ENCODE results near the gene GNS. TPM values are rescaled to one million over a fixed set of nuclear protein-coding genes. Genes with fewer than 3 reads are reported as not detected.

GNS gene
- total RNA-seq (2022) (54.7 and 60.8 TPM in 2 replicates), Bru-seq, nascent RNA (percentile 70 among the genes with signal in this experiment), BruChase-seq, experiment 1, labeled RNA remaining after a 6-hour chase (percentile 89 among the genes with signal in this experiment), BruChase-seq, experiment 2, labeled RNA remaining after a 2-hour chase (percentile 78 among the genes with signal in this experiment)
- long read RNA-seq, full-length matches to known transcripts: 118 of 142 reads
- long read RNA-seq, partial matches to known transcripts: 6 of 142 reads
- long read RNA-seq, other reads (novel, unspliced or antisense): 18 of 142 reads

- peak within 1 kb of the TSS; percentile 91 for H3K4me3 Mint-ChIP-seq (ENCODE audit: unreplicated experiment)
- H3K36me3 Mint-ChIP-seq (ENCODE audit: insufficient read depth, unreplicated experiment): peaks cover 5% of the 10 kb centered on the region
- intact Hi-C loops (cut with micrococcal nuclease): no loop called here
- peak; percentile 92 for DNase-seq (ENCODE audit: unreplicated experiment)
- ChIA-PET CTCF (interaction anchor here (0.6 to 1.2 kb wide), 4 partner anchors 12 to 142 kb away, joined by 3 to 4 read pairs (median 3); no protein-coding TSS in a partner anchor), POLR2A (interaction anchor here (0.6 to 2.9 kb wide), 14 partner anchors 11 to 499 kb away, joined by 3 to 13 read pairs (median 4); partner anchors contain the start of gene LEMD3)
- no peaks in the 10 kb centered on the region for H3K27me3 Mint-ChIP-seq (ENCODE audit: insufficient read depth, unreplicated experiment)
- H3K9me3 Mint-ChIP-seq (ENCODE audit: unreplicated experiment): no peaks in the 10 kb centered on the region
- peaks cover 10% of the 10 kb centered on the region for H3K4me1 Mint-ChIP-seq (ENCODE audit: insufficient read depth, unreplicated experiment)
- TF ChIP-seq CTCF (IDR thresholded peaks at IDR 0.05; ENCODE audit: unreplicated experiment): no peak
- BruUV-seq (replicated peaks): no TSS peak
- peak within 1 kb of the TSS; percentile 91 for H3K27ac Mint-ChIP-seq (ENCODE audit: low read depth, unreplicated experiment)
Observed at GRCh38 chr12:64759035-64759894, at the start of gene GNS. Gene GNS, minus strand, starts transcription at chr12:64759406. Its CDS starts 130 bp downstream, at chr12:64759276.

GRCh38 chr12:64808110-64808509, 48.9 kb upstream of the GNS start:
- H3K4me1 Mint-ChIP-seq (ENCODE audit: insufficient read depth, unreplicated experiment): peaks cover 31% of the 10 kb centered on the region
- CTCF ChIA-PET: interaction anchor here (2.9 to 3.4 kb wide), 2 partner anchors 12 to 82 kb away, joined by 10 to 18 read pairs; no protein-coding TSS in a partner anchor
- H3K27me3 Mint-ChIP-seq (ENCODE audit: insufficient read depth, unreplicated experiment): no peaks in the 10 kb centered on the region
- DNase-seq (ENCODE audit: unreplicated experiment): no peak
- POLR2A ChIA-PET: interaction anchor here (0.7 kb wide), 1 partner anchor 10 kb away, joined by 5 read pairs; no protein-coding TSS in a partner anchor
- H3K9me3 Mint-ChIP-seq (ENCODE audit: unreplicated experiment): no peaks in the 10 kb centered on the region
- H3K36me3 Mint-ChIP-seq (ENCODE audit: insufficient read depth, unreplicated experiment): no peaks in the 10 kb centered on the region
- intact Hi-C loops (cut with micrococcal nuclease): loop anchor here (10.0 kb wide), 1 partner anchor 427 kb away; no protein-coding TSS in a partner anchor
- BruUV-seq (replicated peaks): no TSS peak
- TF ChIP-seq CTCF (IDR thresholded peaks at IDR 0.05; ENCODE audit: unreplicated experiment): no peak
- H3K4me3 Mint-ChIP-seq (ENCODE audit: unreplicated experiment): no peak overlapping the region
- H3K27ac Mint-ChIP-seq (ENCODE audit: low read depth, unreplicated experiment): no peak overlapping the region

GRCh38 chr12:64806593-64807460, 47.6 kb upstream of the GNS start:
- peak; percentile 93 for DNase-seq (ENCODE audit: unreplicated experiment)
- BruUV-seq (replicated peaks): no TSS peak
- Mint-ChIP-seq H3K4me3 (ENCODE audit: unreplicated experiment) (no peak overlapping the region), H3K27ac (ENCODE audit: low read depth, unreplicated experiment) (peak overlapping the region; percentile 46), H3K9me3 (ENCODE audit: unreplicated experiment) (no peaks in the 10 kb centered on the region), H3K4me1 (ENCODE audit: insufficient read depth, unreplicated experiment) (peaks cover 36% of the 10 kb centered on the region), H3K27me3 (ENCODE audit: insufficient read depth, unreplicated experiment) (no peaks in the 10 kb centered on the region), H3K36me3 (ENCODE audit: insufficient read depth, unreplicated experiment) (no peaks in the 10 kb centered on the region)
- POLR2A ChIA-PET: interaction anchor here (0.6 kb wide), 1 partner anchor 81 kb away, joined by 4 read pairs; no protein-coding TSS in a partner anchor
- intact Hi-C loops (cut with micrococcal nuclease): loop anchor here (10.0 kb wide), 1 partner anchor 428 kb away; no protein-coding TSS in a partner anchor
- CTCF ChIA-PET: interaction anchor here (0.6 to 3.4 kb wide), 7 partner anchors 8 to 316 kb away, joined by 3 to 18 read pairs (median 3); no protein-coding TSS in a partner anchor
- TF ChIP-seq CTCF (IDR thresholded peaks at IDR 0.05; ENCODE audit: unreplicated experiment): no peak

All from MCF 10A (cell line).